GM18861 (cell line): ENCODE results near the gene GINS2.

Experiments
- ATAC-seq: cut with Tn5 transposase; IDR thresholded peaks from one replicate; pipeline ENCODE4 v1.9.1; 2021; ENCODE audit not compliant: unreplicated experiment

GINS2 gene

GRCh38 chr16:85656351-85657266 lies 32.1 kb downstream of the GINS2 start:
- ATAC-seq, result no peak

- no peak for ATAC-seq
These were observed 33.3 kb downstream of the GINS2 start for GRCh38 chr16:85655216-85656129.

GRCh38 chr16:85654251-85655095 lies 34.3 kb downstream of the GINS2 start:
- ATAC-seq, result no peak

GRCh38 chr16:85653290-85653891 lies 35.4 kb downstream of the GINS2 start:
- no peak for ATAC-seq

- no peak for ATAC-seq
These were observed 36.1 kb downstream of the GINS2 start for GRCh38 chr16:85652431-85653221.

GRCh38 chr16:85651629-85652430 lies 36.9 kb downstream of the GINS2 start:
- ATAC-seq, result no peak

GRCh38 chr16:85650844-85651628 lies 37.7 kb downstream of the GINS2 start:
- ATAC-seq, result no peak

GRCh38 chr16:85650135-85650843 lies 38.5 kb downstream of the GINS2 start:
- no peak for ATAC-seq

GRCh38 chr16:85649411-85650134 lies 39.2 kb downstream of the GINS2 start:
- no peak for ATAC-seq

- no peak for ATAC-seq
These were observed 39.9 kb downstream of the GINS2 start for GRCh38 chr16:85648805-85649204.

- no peak for ATAC-seq
These were observed 40.6 kb downstream of the GINS2 start for GRCh38 chr16:85648070-85648714.

- no peak for ATAC-seq
These were observed 41.8 kb downstream of the GINS2 start for GRCh38 chr16:85646976-85647375.

- no peak for ATAC-seq
These were observed 42.3 kb downstream of the GINS2 start for GRCh38 chr16:85646358-85646907.

- no peak for ATAC-seq
These were observed 43.6 kb downstream of the GINS2 start for GRCh38 chr16:85645021-85645589.

- ATAC-seq, result no peak
These were observed 44.6 kb downstream of the GINS2 start for GRCh38 chr16:85644093-85644712.
